GM12892 (cell line): ENCODE measurements around the gene CFAP46.

ENCODE experiments used
- POLR2A ChIP-seq: IDR thresholded peaks from 2 replicates; pipeline ENCODE4 v1.6.1; 2011; ENCODE audit warnings: low read depth, low read length, control low read depth
- POLR2AphosphoS5 ChIP-seq: IDR thresholded peaks from 2 replicates; pipeline ENCODE4 v1.6.1; 2011; ENCODE audit warnings: low read depth, low read length, control low read depth
- TAF1 ChIP-seq: IDR thresholded peaks from 2 replicates; pipeline ENCODE4 v1.6.1; 2011; ENCODE audit warnings: low read depth, mild to moderate bottlenecking, control low read depth, low read length, borderline replicate concordance

GRCh38 chr10:132899054-132899750 is 43.2 kb downstream of the CFAP46 start:
- TF ChIP-seq TAF1 (no peak), POLR2A (no peak), POLR2AphosphoS5 (no peak)
